Dermis blood vessel endothelial cell (primary cell): Measurements from ENCODE around the gene SLC6A12. TPM values are rescaled to one million over a fixed set of nuclear protein-coding genes. Genes with fewer than 3 reads are reported as not detected.

Experiments used
- DNase-seq: peaks from one replicate; pipeline ENCODE4 v3.0.0; 2010
- total RNA-seq: library from RNA; depleted of rRNA; stranded (reverse); fragments of >200 nt; gene quantifications from 2 replicates; pipeline ENCODE4 v1.2.3, GENCODE V29; 2014

Gene SLC6A12
- total RNA-seq, 1 donor from 2014 or later = 0.34 TPM

GRCh38 chr12:160858-161257, 53.1 kb downstream of the SLC6A12 start:
- no peak for DNase-seq

- no peak for DNase-seq
Observed at GRCh38 chr12:159156-159782, 54.7 kb downstream of the SLC6A12 start.

GRCh38 chr12:157644-158043, 56.3 kb downstream of the SLC6A12 start:
- DNase-seq = no peak

- no peak for DNase-seq
Observed at GRCh38 chr12:156945-157344, 57.0 kb downstream of the SLC6A12 start.

GRCh38 chr12:155646-156045, 58.3 kb downstream of the SLC6A12 start:
- no peak for DNase-seq

GRCh38 chr12:155006-155405, 59.0 kb downstream of the SLC6A12 start:
- no peak for DNase-seq

GRCh38 chr12:154058-154457, 59.9 kb downstream of the SLC6A12 start:
- no peak for DNase-seq

GRCh38 chr12:153080-153746, 60.7 kb downstream of the SLC6A12 start:
- peak; percentile 72 for DNase-seq

- DNase-seq = no peak
Observed at GRCh38 chr12:152440-152839, 61.5 kb downstream of the SLC6A12 start.

- no peak for DNase-seq
Observed at GRCh38 chr12:151579-151978, 62.4 kb downstream of the SLC6A12 start.

- DNase-seq = no peak
Observed at GRCh38 chr12:148676-149416, 65.1 kb downstream of the SLC6A12 start.

GRCh38 chr12:147242-147641, 66.7 kb downstream of the SLC6A12 start:
- no peak for DNase-seq

GRCh38 chr12:145369-145960, 68.5 kb downstream of the SLC6A12 start:
- DNase-seq = no peak

- no peak for DNase-seq
Observed at GRCh38 chr12:144650-145284, 69.2 kb downstream of the SLC6A12 start.

GRCh38 chr12:143964-144649, 69.8 kb downstream of the SLC6A12 start:
- DNase-seq = no peak

GRCh38 chr12:140162-140561, 73.8 kb downstream of the SLC6A12 start:
- DNase-seq = no peak

Other genes with a start within 250 kb of the SLC6A12 start
- gene IQSEC3, start 147.4 kb downstream of the SLC6A12 start, total RNA-seq = under 0.01 and 0.05 TPM in 2 replicates
- 0.14 and 0.17 TPM in 2 replicates for gene SLC6A13, start 48.7 kb upstream of the SLC6A12 start, total RNA-seq
- 68.1 and 73.5 TPM in 2 replicates for gene KDM5A, start 175.2 kb upstream of the SLC6A12 start, total RNA-seq
- gene CCDC77, start 187.5 kb upstream of the SLC6A12 start, total RNA-seq = 6.6 and 14.8 TPM in 2 replicates
- gene B4GALNT3, start 245.8 kb upstream of the SLC6A12 start, total RNA-seq = 0.05 TPM in 1 of 2 replicates, not detected in the other